ENCODE measurements around the gene ZNF581.

DNA sequence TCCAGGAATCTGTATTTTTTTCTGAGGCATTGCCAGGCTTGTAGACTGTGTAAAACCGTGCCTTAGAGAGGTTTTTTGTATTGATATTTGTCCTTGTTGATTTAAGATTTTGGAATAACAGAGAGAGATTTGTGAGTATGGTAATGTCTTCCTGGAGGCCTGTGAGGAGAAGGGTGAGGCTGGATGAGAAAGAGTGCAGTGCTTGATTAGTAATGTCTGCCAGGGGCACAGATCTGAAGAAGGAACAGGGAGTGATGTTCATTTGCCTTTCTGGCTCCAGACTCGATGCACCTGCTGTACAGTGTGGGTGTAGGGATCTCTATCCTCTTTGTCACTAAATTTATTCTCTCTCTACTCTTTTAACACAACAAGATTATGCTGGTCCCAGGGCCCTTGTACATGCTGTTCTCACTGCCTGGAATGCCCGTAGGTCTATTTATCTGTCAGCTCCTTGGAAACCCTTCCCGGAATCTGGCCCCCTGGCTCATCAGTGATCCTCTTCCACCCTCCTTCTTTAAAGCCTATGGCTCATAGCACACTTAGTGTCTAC lies 48.4 kb upstream of the ZNF581 start:
- TF ChIP-seq, protein P1, sequence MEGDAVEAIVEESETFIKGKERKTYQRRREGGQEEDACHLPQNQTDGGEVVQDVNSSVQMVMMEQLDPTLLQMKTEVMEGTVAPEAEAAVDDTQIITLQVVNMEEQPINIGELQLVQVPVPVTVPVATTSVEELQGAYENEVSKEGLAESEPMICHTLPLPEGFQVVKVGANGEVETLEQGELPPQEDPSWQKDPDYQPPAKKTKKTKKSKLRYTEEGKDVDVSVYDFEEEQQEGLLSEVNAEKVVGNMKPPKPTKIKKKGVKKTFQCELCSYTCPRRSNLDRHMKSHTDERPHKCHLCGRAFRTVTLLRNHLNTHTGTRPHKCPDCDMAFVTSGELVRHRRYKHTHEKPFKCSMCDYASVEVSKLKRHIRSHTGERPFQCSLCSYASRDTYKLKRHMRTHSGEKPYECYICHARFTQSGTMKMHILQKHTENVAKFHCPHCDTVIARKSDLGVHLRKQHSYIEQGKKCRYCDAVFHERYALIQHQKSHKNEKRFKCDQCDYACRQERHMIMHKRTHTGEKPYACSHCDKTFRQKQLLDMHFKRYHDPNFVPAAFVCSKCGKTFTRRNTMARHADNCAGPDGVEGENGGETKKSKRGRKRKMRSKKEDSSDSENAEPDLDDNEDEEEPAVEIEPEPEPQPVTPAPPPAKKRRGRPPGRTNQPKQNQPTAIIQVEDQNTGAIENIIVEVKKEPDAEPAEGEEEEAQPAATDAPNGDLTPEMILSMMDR (IDR thresholded peaks at IDR 0.05; ENCODE audit: insufficient read depth, low read depth, low read length), result no peak
- no peak for TF ChIP-seq EZH2 (IDR thresholded peaks at IDR 0.05; ENCODE audit: insufficient read depth, low read length)
